T-cell (primary cell): Measurements from ENCODE around the gene SRSF3. TPM values are rescaled to one million over a fixed set of nuclear protein-coding genes. Genes with fewer than 3 reads are reported as not detected.
"Not testable (repeated sequence)": the region's sequence is repeated elsewhere in the genome, so short reads cannot be mapped to it uniquely, and the experiment has no call there.

Experiments used
- ATAC-seq, 4 experiments: fragments of 200-7000 bp in 3 of 4; fragments of 150-1000 bp in 1 of 4; cut with Tn5 transposase; replicated peaks in 1 of 4; 1 replicate in 3 of 4; 2 replicates in 1 of 4; pipeline ENCODE4 v1.10.0; 2021; ENCODE audit warnings: moderate library complexity in 3 of 4, mild to moderate bottlenecking in 2 of 4, moderate number of reproducible peaks in 1 of 4
- CTCF ChIA-PET, 2 donors: fragments of 300-600 bp; sonication (Branson Sonifier 250); formaldehyde crosslinking; loops; one replicate each; lab custom pipeline; 2022; ENCODE audit warnings: antibody characterized with exemption in 2 of 2; lab: Charles Lee
- POLR2A ChIA-PET, 2 donors: fragments of 300-600 bp; sonication (Branson Sonifier 250); formaldehyde crosslinking; loops; one replicate each; lab custom pipeline; 2022; ENCODE audit warnings: antibody characterized with exemption in 2 of 2; lab: Charles Lee
- DNase-seq, 35 experiments: peaks; one replicate each; pipeline versions ENCODE4 v3.0.0 to v3.0.0-alpha.2; 2013 to 2023
- H3K27ac ChIP-seq: one replicate; pipeline ENCODE4 v1.5.1; 2013; ENCODE audit warnings: low read length
- H3K27me3 ChIP-seq, 2 experiments: replicated peaks in 1 of 2; 1 replicate in 1 of 2; 2 replicates in 1 of 2; pipeline versions ENCODE4 v1.6.1 to v1.7.0; 2013; ENCODE audit warnings: low read length in 1 of 2, mixed read lengths in 1 of 2; ENCODE audit not compliant: control insufficient read depth in 2 of 2, insufficient read depth in 2 of 2; ENCODE audit errors: extremely low read depth in 1 of 2
- H3K36me3 ChIP-seq, 2 donors: 1 replicate in 1 of 2; 2 replicates in 1 of 2; pipeline versions ENCODE4 v1.6.1 to v1.7.0; 2013; ENCODE audit warnings: low read length in 1 of 2; ENCODE audit not compliant: control insufficient read depth in 2 of 2, insufficient read depth in 1 of 2; ENCODE audit errors: extremely low read depth in 1 of 2
- H3K4me1 ChIP-seq, 2 experiments: 1 replicate in 1 of 2; 2 replicates in 1 of 2; pipeline versions ENCODE4 v1.6.1 to v1.7.0; 2013; ENCODE audit warnings: low read length in 2 of 2, mixed read lengths in 1 of 2; ENCODE audit not compliant: insufficient read depth in 2 of 2, control insufficient read depth in 1 of 2; ENCODE audit errors: extremely low read depth in 1 of 2
- H3K4me3 ChIP-seq, 2 donors: 1 replicate in 1 of 2; 2 replicates in 1 of 2; pipeline versions ENCODE4 v1.5.1 to v1.7.0; 2013; ENCODE audit warnings: mild to moderate bottlenecking in 2 of 2, low read length in 1 of 2, moderate library complexity in 1 of 2; ENCODE audit not compliant: control insufficient read depth in 1 of 2; ENCODE audit errors: extremely low read depth in 1 of 2
- H3K9me3 ChIP-seq: 2 replicates; pipeline ENCODE4 v1.7.0; 2013
- H3K27ac Mint-ChIP-seq, 2 donors: one replicate each; pipeline ENCODE4 v1.8.0; 2020 to 2021; ENCODE audit warnings: mild to moderate bottlenecking in 2 of 2, mixed read lengths in 2 of 2
- H3K27me3 Mint-ChIP-seq, 2 donors: one replicate each; pipeline ENCODE4 v1.8.0; 2021 to 2022; ENCODE audit warnings: mixed read lengths in 2 of 2
- H3K36me3 Mint-ChIP-seq: one replicate; pipeline ENCODE4 v1.8.0; 2021; ENCODE audit warnings: mixed read lengths
- H3K4me1 Mint-ChIP-seq, 3 donors: one replicate each; pipeline ENCODE4 v1.8.0; 2020 to 2022; ENCODE audit warnings: mixed read lengths in 3 of 3, mild to moderate bottlenecking in 1 of 3
- H3K4me3 Mint-ChIP-seq, 3 donors: one replicate each; pipeline ENCODE4 v1.8.0; 2020 to 2022; ENCODE audit warnings: mild to moderate bottlenecking in 3 of 3, mixed read lengths in 3 of 3, moderate library complexity in 3 of 3
- H3K9me3 Mint-ChIP-seq, 3 donors: one replicate each; pipeline ENCODE4 v1.8.0; 2020 to 2022; ENCODE audit warnings: mixed read lengths in 3 of 3
- WGBS: methylation state at CpG from one replicate; pipeline ENCODE4 v1.1.5; 2013; ENCODE audit warnings: missing lambda C conversion rate; ENCODE audit not compliant: insufficient coverage; 5-methylcytosine and 5-hydroxymethylcytosine counted together
- total RNA-seq, 35 experiments: library from RNA in 6 of 35; stranded (reverse) in 6 of 35; fragments of 120-200 nt in 1 of 35; gene quantifications; one replicate each; pipeline versions ENCODE4 v1.2.1 to v1.2.4 and lab custom pipeline; 2013 to 2026

SRSF3 gene
- total RNA-seq, 5 donors from 2014 or later (not counting 1 experiment from before 2014, with no cell fraction given): 322 to 546 (median 332) TPM

GRCh38 chr6:36608788-36609563 lies 14.8 kb downstream of the SRSF3 start:
- peak overlapping the region; percentile 74 to 79 for H3K27ac Mint-ChIP-seq
- H3K4me1 Mint-ChIP-seq: peaks cover 61 to 67% (median 62%) of the 10 kb centered on the region in 3 donors
- 100% methylated on average over 3 of the region's 5 CpGs for WGBS
- H3K36me3 Mint-ChIP-seq: peaks cover 70% of the 10 kb centered on the region
- H3K4me3 ChIP-seq: no peak overlapping the region
- CTCF ChIA-PET: interaction anchor here (0.5 to 1.1 kb wide), 6 partner anchors 16 to 425 kb away, joined by 3 to 7 read pairs (median 3); no protein-coding TSS in a partner anchor
- no peak overlapping the region for H3K4me3 Mint-ChIP-seq
- H3K9me3 Mint-ChIP-seq: no peaks in the 10 kb centered on the region
- ATAC-seq: peak in 1 of 4 experiments; percentile 6
- POLR2A ChIA-PET: interaction anchor here (0.6 to 3.3 kb wide), 14 partner anchors 9 to 1308 kb away, joined by 3 to 63 read pairs (median 4); partner anchors contain the start of genes CDKN1A (in 1 of the 2) and SRPK1 (in 1 of the 2)
- H3K27me3 Mint-ChIP-seq: no peaks in the 10 kb centered on the region
- no peak for DNase-seq
- H3K27me3 ChIP-seq: no peaks in the 10 kb centered on the region
- H3K36me3 ChIP-seq: peaks cover 4 to 86% of the 10 kb centered on the region in 2 donors
- no peaks in the 10 kb centered on the region for H3K9me3 ChIP-seq
- H3K27ac ChIP-seq: peak overlapping the region; percentile 6
- H3K4me1 ChIP-seq: peaks cover 1 to 34% of the 10 kb centered on the region in 2 experiments

DNA sequence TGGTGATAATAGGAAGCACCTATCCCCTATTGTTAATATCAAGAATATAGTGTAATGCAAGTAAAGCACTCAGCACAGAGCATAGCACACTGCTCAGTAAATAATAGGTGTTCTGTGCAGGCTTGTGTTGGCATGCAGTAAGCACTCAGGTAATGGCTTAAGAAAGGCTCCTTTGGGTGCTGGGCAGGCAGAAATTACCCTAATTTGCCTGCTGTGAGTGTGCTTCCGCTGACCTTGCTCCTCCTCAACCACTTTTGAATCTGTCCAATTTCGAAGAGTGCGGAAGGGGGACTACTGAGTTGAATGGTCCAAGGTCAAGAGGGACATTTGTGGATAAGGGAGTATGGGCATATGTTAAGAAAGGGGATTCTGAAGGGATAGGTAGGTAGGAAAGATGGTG lies 15.4 kb downstream of the SRSF3 start:
- ATAC-seq (no peak), DNase-seq (no peak)
- ChIA-PET POLR2A (interaction anchor here (0.6 to 3.3 kb wide), 9 partner anchors 9 to 773 kb away, joined by 3 to 63 read pairs (median 5); no protein-coding TSS in a partner anchor), CTCF (interaction anchor here (0.5 kb wide), 2 partner anchors 16 to 426 kb away, joined by 7 read pairs; no protein-coding TSS in a partner anchor)
- no peaks in the 10 kb centered on the region for H3K27me3 Mint-ChIP-seq
- no peak overlapping the region for H3K4me3 ChIP-seq
- peaks cover 4 to 80% of the 10 kb centered on the region in 2 donors for H3K36me3 ChIP-seq
- H3K9me3 ChIP-seq: no peaks in the 10 kb centered on the region
- peaks cover 55 to 61% (median 56%) of the 10 kb centered on the region in 3 donors for H3K4me1 Mint-ChIP-seq
- 100% methylated on average over 2 of the region's 3 CpGs for WGBS
- peak overlapping the region; percentile 33 to 41 for H3K27ac Mint-ChIP-seq
- H3K27me3 ChIP-seq: no peaks in the 10 kb centered on the region
- peaks cover 0 to 29% of the 10 kb centered on the region in 2 experiments for H3K4me1 ChIP-seq
- H3K4me3 Mint-ChIP-seq: no peak overlapping the region
- H3K27ac ChIP-seq: peak overlapping the region; percentile 6
- H3K9me3 Mint-ChIP-seq: no peaks in the 10 kb centered on the region
- peaks cover 64% of the 10 kb centered on the region for H3K36me3 Mint-ChIP-seq

- H3K27me3 ChIP-seq: no peaks in the 10 kb centered on the region
- no peaks in the 10 kb centered on the region for H3K27me3 Mint-ChIP-seq
- H3K4me1 ChIP-seq: peaks cover 0 to 28% of the 10 kb centered on the region in 2 experiments
- no peaks in the 10 kb centered on the region for H3K9me3 Mint-ChIP-seq
- no peak overlapping the region for H3K4me3 ChIP-seq
- 90% methylated on average over 5 of the region's 14 CpGs for WGBS
- H3K4me3 Mint-ChIP-seq: peak overlapping the region in 1 of 3 donors; percentile 31
- H3K36me3 ChIP-seq: peaks cover 4 to 76% of the 10 kb centered on the region in 2 donors
- peak overlapping the region; percentile 43 for H3K27ac ChIP-seq
- ATAC-seq (no peak), DNase-seq (no peak)
- H3K27ac Mint-ChIP-seq: peak overlapping the region; percentile 41 to 76
- peaks cover 59% of the 10 kb centered on the region for H3K36me3 Mint-ChIP-seq
- H3K4me1 Mint-ChIP-seq: peaks cover 51 to 57% (median 53%) of the 10 kb centered on the region in 3 donors
- POLR2A ChIA-PET: interaction anchor here (0.5 to 3.3 kb wide), 13 partner anchors 10 to 898 kb away, joined by 3 to 63 read pairs (median 5); no protein-coding TSS in a partner anchor
- no peaks in the 10 kb centered on the region for H3K9me3 ChIP-seq
- CTCF ChIA-PET: interaction anchor here (0.6 to 1.1 kb wide), 4 partner anchors 10 to 789 kb away, joined by 4 to 11 read pairs (median 4); partner anchors contain the start of gene MAPK14 (in 1 of the 2)
Measured at GRCh38 chr6:36610041-36610955, 16.1 kb downstream of the SRSF3 start.

- no peak for ATAC-seq
- no CpG with 5 or more reads among the region's 1 CpG for WGBS
Measured at GRCh38 chr6:36610956-36611336, 16.8 kb downstream of the SRSF3 start.

DNA sequence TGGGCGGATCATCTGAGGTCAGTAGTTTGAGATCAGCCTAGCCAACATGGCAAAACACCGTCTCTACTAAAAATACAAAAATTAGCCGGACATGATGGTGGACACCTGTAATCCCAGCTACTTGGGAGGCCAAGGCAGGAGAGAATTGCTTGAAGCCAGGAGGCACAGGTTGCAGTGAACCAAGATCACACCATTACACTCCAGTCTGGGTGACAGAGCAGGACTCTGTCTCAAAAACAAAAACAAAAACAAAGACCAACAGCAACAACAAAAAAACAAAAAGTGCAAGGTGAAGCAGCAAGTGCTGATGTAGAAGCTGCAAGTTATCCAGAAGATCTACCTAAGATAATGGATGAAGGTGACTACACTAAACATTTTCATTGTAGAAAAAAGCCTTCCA lies 17.5 kb downstream of the SRSF3 start:
- H3K4me1 ChIP-seq: peaks cover 0 to 24% of the 10 kb centered on the region in 2 experiments
- WGBS: 83% methylated on average over 3 of the region's 3 CpGs
- peaks cover 50% of the 10 kb centered on the region for H3K36me3 Mint-ChIP-seq
- H3K27me3 ChIP-seq, H3K9me3 ChIP-seq, H3K4me3 Mint-ChIP-seq, DNase-seq, ATAC-seq, H3K27ac ChIP-seq, H3K9me3 Mint-ChIP-seq, H3K4me3 ChIP-seq, H3K27me3 Mint-ChIP-seq: not testable (repeated sequence)
- ChIA-PET POLR2A (interaction anchor here (0.6 to 0.7 kb wide), 2 partner anchors 14 kb away, joined by 3 to 7 read pairs; no protein-coding TSS in a partner anchor), CTCF (interaction anchor here in 1 of 2 donors (1.0 to 1.1 kb wide), 2 partner anchors 9 to 188 kb away, joined by 3 read pairs; no protein-coding TSS in a partner anchor)
- H3K4me1 Mint-ChIP-seq: peaks cover 42 to 47% (median 47%) of the 10 kb centered on the region in 3 donors
- H3K27ac Mint-ChIP-seq: peak overlapping the region; percentile 66
- peaks cover 4 to 65% of the 10 kb centered on the region in 2 donors for H3K36me3 ChIP-seq

More at GRCh38 chr6:36610956-36611336, 16.8 kb downstream of the SRSF3 start:
- ChIA-PET POLR2A (interaction anchor here in 1 of 2 donors (0.5 to 0.6 kb wide), 4 partner anchors 14 to 679 kb away, joined by 3 to 5 read pairs (median 4); no protein-coding TSS in a partner anchor), CTCF (interaction anchor here (0.6 to 1.1 kb wide), 3 partner anchors 11 to 188 kb away, joined by 3 to 11 read pairs (median 4); no protein-coding TSS in a partner anchor)
- H3K4me1 ChIP-seq: peaks cover 0 to 26% of the 10 kb centered on the region in 2 experiments
- no peak for DNase-seq
- H3K27me3 Mint-ChIP-seq: no peaks in the 10 kb centered on the region
- peaks cover 47 to 53% (median 49%) of the 10 kb centered on the region in 3 donors for H3K4me1 Mint-ChIP-seq
- no peak overlapping the region for H3K4me3 ChIP-seq
- peak overlapping the region in 1 of 3 donors; percentile 31 for H3K4me3 Mint-ChIP-seq
- H3K36me3 ChIP-seq: peaks cover 4 to 69% of the 10 kb centered on the region in 2 donors
- peak overlapping the region; percentile 37 to 76 for H3K27ac Mint-ChIP-seq
- H3K9me3 Mint-ChIP-seq: no peaks in the 10 kb centered on the region
- H3K9me3 ChIP-seq: no peaks in the 10 kb centered on the region
- H3K27ac ChIP-seq: peak overlapping the region; percentile 43
- peaks cover 54% of the 10 kb centered on the region for H3K36me3 Mint-ChIP-seq
- H3K27me3 ChIP-seq: no peaks in the 10 kb centered on the region
